ENCODE data around the gene AP1AR.
"Not testable (repeated sequence)": the region's sequence is repeated elsewhere in the genome, so short reads cannot be mapped to it uniquely, and the experiment has no call there.

Gene AP1AR

GRCh38 chr4:112280386-112281056 is 48.9 kb downstream of the AP1AR start:
- no peak for DNase-seq

- not testable (repeated sequence) for DNase-seq
Measured at GRCh38 chr4:112281895-112282398, 50.4 kb downstream of the AP1AR start.

GRCh38 chr4:112282860-112283667 is 51.5 kb downstream of the AP1AR start:
- DNase-seq: no peak

- DNase-seq: no peak
Measured at GRCh38 chr4:112284166-112284565, 52.6 kb downstream of the AP1AR start.

DNA sequence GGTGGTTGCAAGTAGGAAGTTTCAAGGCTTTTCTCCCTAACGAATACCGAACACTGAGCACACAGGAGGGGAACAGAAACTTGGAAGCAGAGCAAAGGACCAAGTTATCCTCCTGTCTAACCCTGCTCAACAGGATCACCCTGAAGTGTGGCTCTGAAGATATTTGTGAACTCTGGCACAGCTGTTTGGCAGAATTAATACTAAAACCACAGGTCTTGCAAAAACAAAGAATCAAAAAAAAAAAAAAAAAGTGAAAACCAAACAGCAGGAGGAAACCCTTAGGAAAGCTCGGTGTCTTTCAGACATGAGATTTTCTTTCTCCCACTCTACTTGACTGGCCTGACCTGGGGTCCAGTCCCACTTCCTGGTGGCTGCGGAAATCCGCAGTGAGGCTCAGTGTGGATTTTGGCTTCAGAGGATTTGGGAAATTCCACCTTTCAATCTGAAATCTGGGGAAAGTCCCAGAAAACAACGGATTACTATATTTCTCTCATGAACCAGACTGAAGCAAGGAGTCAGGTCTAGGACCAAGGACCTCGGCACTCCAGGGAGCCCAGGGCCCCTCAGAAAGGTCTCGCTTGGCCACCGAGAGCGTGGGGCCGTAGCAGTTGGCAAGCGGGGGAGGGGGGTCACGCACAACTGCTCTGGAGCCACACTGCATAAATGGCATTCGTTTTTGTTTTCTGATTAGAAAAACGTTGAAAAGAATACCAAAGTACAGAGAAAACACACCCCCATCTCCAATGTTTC is 53.2 kb downstream of the AP1AR start:
- no peak for DNase-seq

DNA sequence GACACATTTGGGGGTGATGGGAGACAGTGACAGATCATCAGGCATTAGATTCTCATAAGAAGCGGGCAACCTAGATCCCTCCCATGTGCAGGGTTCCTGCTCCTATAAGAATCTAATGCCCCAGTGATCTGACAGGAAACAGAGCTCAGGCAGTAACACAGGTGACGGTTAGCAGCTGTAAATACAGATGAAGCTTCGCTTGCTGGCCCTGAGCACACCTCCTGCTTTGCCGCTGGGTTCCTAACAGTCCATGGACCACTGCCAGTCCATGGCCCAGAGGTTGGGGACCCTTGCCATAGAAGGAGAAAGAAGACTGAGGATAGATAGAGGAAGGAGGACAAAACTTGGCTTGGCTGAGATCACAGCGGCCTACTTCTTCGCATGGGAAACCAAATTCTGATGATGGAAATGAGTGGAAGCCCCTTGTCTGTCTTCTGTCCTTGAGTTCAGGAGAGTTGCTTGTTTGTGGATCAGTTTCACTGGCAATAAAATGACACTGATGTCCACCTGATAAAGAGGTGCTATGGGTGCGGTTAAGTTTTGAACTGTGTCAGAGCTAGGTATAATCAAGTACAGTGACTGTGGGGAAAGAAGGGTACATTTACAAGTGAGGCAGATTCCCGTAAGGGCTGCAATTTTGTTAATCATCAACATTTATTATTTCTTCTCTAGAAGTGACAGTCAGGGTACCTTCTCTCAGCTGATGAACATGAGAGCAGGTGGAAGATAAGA is 55.8 kb downstream of the AP1AR start:
- DNase-seq: no peak

- no peak for DNase-seq
Measured at GRCh38 chr4:112288455-112288854, 56.9 kb downstream of the AP1AR start.

DNA sequence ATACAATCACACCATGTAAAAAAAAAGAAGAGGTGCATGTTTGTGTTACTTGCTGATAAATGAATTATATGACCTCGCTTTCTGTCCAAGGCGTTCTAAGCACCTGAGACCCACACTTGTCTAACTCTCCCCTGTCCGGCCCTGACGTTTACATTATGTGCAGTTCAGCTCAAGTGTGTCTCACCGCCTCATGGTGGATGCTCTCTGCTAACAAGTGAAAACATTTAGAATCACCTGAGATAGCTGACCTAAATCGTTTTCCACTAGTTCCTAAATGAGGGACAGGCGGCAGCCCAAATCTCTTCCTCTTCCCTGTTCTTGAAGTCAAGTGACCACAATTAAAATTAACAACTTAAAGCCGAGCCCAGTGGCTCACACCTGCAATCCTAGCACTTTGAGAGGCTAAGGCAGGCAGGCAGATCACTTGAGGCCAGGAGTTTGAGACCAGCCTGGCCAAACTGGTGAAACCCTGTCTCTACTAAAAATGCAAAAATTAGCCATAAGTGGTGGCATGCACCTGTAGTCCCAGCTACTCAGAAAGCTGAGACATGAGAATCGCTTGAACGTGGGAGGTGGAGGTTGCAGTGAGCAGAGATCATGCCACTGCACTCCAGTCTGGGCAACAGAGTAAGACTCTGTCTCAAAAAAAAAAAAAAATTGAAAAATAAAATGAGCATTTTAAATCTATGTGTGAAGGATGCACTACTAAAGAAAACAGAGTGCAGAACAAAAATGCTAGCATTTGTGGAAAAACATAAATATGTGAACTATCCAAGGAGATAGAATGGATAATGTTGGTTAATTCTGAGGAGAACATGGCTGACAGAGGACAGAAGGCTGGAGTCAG is 58.0 kb downstream of the AP1AR start:
- no peak for DNase-seq

GRCh38 chr4:112290341-112290740 is 58.8 kb downstream of the AP1AR start:
- DNase-seq: no peak

DNA sequence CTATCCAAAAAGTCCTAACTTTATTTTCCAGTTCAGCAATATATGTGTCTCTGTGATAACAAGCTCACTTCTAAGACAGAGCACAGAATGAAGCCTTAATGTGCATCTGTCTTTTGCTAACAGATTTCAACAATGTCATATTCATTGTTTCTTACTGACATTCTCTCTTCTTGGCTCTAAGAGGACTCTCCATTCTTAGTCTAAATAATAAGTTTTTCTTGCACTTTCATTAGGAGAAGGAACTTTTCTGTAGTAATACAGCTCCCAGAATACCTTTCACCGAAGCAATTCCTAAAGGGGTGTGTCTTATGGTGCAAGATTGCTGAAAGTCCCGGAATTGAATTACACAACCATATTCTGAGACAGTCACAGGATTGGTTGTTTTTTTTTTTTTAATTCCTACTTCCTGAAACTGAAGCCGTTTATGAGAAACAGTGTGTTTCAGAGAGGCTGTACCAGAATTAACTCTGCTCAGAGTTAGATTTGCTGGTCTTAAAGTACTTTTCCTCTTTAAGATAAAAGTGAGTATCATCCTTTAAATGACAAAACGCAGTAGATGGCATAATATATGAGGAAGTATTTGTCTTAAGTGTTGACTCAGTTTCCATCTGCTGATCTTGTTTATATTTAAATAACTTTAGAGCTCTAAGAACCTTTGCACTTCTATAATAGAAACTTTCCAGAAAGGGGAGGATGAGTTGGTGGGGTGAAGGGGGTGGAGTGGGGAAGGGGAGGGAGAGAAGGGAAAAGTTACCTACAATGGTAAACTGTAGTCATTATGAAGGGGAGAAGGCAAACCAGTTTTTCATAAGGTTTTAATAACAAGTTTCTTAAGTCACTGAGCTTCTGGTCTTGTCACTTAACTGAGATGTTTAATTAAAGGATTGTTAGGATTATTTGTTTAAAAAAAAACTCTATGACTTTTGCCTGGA is 65.6 kb downstream of the AP1AR start, which contains the start of gene ALPK1:
Gene ALPK1, plus strand, starts transcription at position 421 of the 932 bp plus-strand sequence.
- no peak for DNase-seq

DNA sequence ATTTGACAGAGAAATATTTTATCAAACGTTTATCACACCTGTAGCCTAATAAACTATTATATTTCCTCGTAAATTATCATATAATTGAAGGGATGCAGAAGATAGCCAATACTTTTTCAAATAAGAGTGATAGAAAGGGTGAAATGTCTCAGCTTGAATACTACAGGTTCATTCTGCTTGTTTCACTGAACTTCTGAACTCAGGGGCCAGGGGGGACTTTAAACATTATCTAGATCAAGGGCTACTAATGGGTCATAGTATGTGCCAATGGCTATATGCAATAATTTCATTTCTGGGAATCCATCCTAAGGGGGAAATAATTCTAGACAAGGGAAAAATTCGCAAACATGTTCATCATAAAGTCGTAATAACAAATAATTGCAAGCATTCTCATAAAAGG is 68.1 kb downstream of the AP1AR start:
- DNase-seq: no peak

DNA sequence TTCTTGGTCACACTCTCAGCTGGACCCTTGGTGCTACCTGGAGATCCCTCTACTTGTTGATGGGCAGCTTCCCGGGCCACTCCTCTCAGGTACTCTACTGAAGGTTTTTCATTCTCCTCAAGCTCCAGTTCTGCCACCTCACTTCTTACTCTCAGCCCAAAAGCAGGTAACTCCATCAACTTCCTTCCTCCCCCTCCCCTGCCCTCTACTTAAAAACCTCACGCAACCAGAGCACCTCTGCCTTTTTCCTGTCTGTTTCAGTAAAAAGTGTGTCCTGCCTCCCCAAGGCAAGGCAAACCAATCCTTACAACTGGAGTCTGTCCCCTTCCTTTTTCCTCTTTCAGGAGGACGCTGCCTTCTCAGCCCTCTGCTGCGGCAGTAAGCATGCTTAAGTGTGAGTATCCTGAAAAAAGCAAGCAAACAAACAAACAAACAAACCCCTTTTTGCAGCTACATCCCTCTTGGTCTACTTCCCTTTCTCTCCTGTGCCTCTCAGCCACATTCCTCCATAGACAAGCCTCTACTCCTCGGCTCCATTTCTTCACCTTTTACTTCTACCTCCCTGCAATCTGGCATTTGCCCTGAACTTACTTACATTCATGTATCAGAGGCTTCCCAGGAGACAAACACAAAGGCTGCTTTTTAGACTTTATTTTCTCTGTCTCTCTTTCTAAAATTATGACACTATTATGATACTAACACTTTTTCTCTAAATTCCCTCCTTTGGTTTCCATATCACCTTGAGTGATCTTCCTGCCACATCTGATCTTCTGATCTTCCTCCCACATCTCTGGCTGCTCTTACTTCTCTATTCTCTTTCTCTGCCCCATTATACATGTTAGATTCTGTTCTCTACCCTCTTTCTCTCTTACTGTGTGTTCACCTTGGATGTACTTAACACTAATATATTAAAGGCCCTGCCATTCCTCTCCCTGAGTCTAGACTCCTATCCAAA is 71.0 kb downstream of the AP1AR start:
- DNase-seq: no peak

DNA sequence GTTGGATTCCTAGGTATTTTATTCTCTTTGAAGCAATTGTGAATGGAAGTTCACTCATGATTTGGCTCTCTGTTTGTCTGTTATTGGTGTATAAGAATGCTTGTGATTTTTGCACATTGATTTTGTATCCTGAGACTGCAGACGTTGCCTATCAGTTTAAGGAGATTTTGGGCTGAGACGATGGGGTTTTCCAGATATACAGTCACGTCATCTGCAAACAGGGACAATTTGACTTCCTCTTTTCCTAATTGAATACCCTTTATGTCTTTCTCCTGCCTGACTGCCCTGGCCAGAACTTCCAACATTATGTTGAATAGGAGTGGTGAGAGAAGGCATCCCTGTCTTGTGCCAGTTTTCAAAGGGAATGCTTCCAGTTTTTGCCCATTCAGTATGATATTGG is 73.9 kb downstream of the AP1AR start:
- not testable (repeated sequence) for DNase-seq

DNA sequence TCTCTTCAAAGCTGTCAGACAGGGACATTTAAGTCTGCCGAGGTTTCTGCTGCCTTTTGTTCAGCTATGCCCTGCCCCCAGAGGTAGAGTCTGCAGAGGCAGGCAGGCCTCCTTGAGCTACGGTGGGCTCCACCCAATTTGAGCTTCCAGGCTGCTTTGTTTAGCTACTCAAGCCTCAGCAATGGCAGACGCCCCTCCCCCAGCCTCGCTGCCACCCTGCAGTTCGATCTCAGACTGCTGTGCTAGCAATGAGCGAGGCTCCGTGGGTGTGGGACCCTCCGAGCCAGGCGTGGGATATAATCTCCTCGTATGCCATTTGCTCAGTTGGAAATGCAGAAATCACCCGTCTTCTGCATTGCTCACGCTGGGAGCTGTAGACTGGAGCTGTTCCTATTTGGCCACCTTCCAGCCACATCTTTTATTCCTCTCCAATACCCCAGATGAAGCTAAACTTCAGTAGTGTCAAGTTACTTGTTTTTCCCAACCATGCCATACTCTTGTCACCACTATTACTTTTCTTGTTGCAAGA is 77.7 kb downstream of the AP1AR start:
- not testable (repeated sequence) for DNase-seq

DNA sequence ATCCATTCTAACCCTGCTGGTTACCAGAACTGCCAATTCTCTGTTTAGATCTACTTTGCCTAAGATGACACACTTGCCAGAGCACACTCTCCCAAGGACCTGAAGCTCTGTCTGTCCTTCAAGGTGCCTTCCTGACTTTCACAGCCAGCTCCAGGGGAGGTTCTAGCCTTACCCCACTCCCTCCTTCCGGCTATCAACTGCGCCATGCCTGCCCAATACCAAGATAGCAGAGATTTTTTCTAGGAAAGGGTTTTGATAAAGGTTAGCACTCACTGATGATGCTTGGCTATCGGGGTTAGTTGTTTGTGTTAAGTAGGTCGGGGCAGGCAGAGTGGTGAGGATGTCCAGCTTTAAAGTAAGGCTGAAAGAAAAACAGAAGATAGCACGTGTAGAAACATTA is 79.9 kb downstream of the AP1AR start:
- no peak for DNase-seq

GRCh38 chr4:112312610-112313239 is 81.1 kb downstream of the AP1AR start:
- DNase-seq: no peak

GRCh38 chr4:112315446-112315845 is 83.9 kb downstream of the AP1AR start:
- no peak for DNase-seq

DNA sequence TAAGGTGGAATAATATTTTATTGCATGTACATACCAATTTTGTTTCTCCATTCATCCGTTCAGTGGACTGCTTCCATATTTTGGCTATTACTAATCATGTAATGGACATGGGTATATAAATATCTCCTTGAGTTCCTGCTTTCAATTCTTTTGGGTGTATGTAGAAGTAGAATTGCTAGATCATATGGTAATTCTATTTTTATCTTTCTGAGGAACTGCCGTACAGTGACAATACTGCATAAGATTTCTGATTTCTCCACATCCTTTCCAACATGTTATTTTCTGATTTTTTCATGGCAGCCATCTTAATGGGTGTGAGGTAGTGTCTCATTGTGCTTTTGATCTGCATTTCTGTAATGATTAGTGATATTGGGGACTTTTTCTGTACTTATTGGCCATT is 84.8 kb downstream of the AP1AR start:
- no peak for DNase-seq

All from NCI-H510A (cell line).